HepG2 (cell line): ENCODE results near the gene PLEKHA8. TPM values are rescaled to one million over a fixed set of nuclear protein-coding genes. Genes with fewer than 3 reads are reported as not detected.
A peak's percentile ranks its signal among the peaks of the same experiment; 100 is the strongest.

ENCODE experiments used
- BCL6 ChIP-seq: IDR thresholded peaks from 2 replicates; pipeline ENCODE4 v1.6.1; 2016; ENCODE audit warnings: missing genetic modification reagents, missing compliant biosample characterization
- FOXJ3 ChIP-seq: sonication (generic); formaldehyde crosslinking; IDR thresholded peaks from 2 replicates; pipeline ENCODE4 v1.4.0; 2020; ENCODE audit warnings: missing genetic modification reagents, mild to moderate bottlenecking, borderline replicate concordance
- HNF4G ChIP-seq, 2 experiments: sonication (generic) in 1 of 2; formaldehyde crosslinking in 1 of 2; IDR thresholded peaks; 2 replicates each; pipeline versions ENCODE4 v1.4.0 to v1.6.1; 2011 to 2020; ENCODE audit warnings: borderline replicate concordance in 2 of 2, low read depth in 2 of 2, mild to moderate bottlenecking in 2 of 2, low read length in 1 of 2, missing genetic modification reagents in 1 of 2, moderate library complexity in 1 of 2
- PPARG ChIP-seq: conservative IDR thresholded peaks from 2 replicates; pipeline ENCODE4 v1.6.1; 2016; ENCODE audit warnings: missing biosample characterization, missing genetic modification reagents
- PRPF4 ChIP-seq: fragments of 200-400 bp; formaldehyde crosslinking; IDR thresholded peaks from 2 replicates; pipeline ENCODE4 v1.6.1; 2016; ENCODE audit warnings: low read length, low read depth; ENCODE audit not compliant: poor library complexity, severe bottlenecking
- SRSF4 ChIP-seq: fragments of 200-400 bp; formaldehyde crosslinking; IDR thresholded peaks from one replicate; pipeline ENCODE4 v1.6.1; 2018; ENCODE audit warnings: mild to moderate bottlenecking, low read depth, low read length, moderate library complexity; ENCODE audit not compliant: poor library complexity, severe bottlenecking
- YEATS2 ChIP-seq: sonication (generic); formaldehyde crosslinking; IDR thresholded peaks from 2 replicates; pipeline ENCODE4 v1.4.0; 2020; ENCODE audit warnings: missing genetic modification reagents, borderline replicate concordance
- ZNF317 ChIP-seq: sonication (generic); formaldehyde crosslinking; IDR thresholded peaks from 2 replicates; pipeline ENCODE4 v1.5.0; 2020; ENCODE audit warnings: mild to moderate bottlenecking, missing genetic modification reagents
- ZNF7 ChIP-seq: IDR thresholded peaks from 2 replicates; pipeline ENCODE4 v1.6.1; 2016; ENCODE audit warnings: missing biosample characterization, missing genetic modification reagents
- ZNF772 ChIP-seq: sonication (generic); formaldehyde crosslinking; IDR thresholded peaks from 2 replicates; pipeline ENCODE4 v1.5.0; 2020; ENCODE audit warnings: mild to moderate bottlenecking, missing genetic modification reagents
- ZNF782 ChIP-seq: sonication (generic); formaldehyde crosslinking; IDR thresholded peaks from 2 replicates; pipeline ENCODE4 v1.4.0; 2020; ENCODE audit warnings: missing genetic modification reagents, mild to moderate bottlenecking, borderline replicate concordance
- polyA plus RNA-seq, 8 experiments: library from polyadenylated mRNA; depleted of rRNA in 3 of 8; stranded (reverse) in 7 of 8; unstranded in 1 of 8; fragments of >200 nt; fragmentation: Illumina TruSeq in 4 of 8; extraction: Trizol in 4 of 8; gene quantifications; 2 replicates each; pipeline versions ENCODE4 v1.2.1 to v1.2.3, GENCODE V29; 2011 to 2016; ENCODE audit warnings: low read depth in 4 of 8, missing spikeins in 1 of 8, mixed read lengths in 1 of 8; ENCODE audit not compliant: insufficient read depth in 1 of 8
- total RNA-seq, 5 experiments: library from RNA; depleted of rRNA; stranded (reverse); fragments of >200 nt; fragmentation: Illumina TruSeq; extraction: Trizol; gene quantifications; 2 replicates each; pipeline ENCODE4 v1.2.3, GENCODE V29; 2016; ENCODE audit warnings: low read depth in 1 of 5
- TF ChIP-seq, protein P1 (sequence below), 2 experiments: sonication (generic) in 1 of 2; formaldehyde crosslinking in 1 of 2; IDR thresholded peaks; 2 replicates each; pipeline versions ENCODE4 v1.4.0 to v1.6.1; 2018 to 2020; ENCODE audit warnings: missing genetic modification reagents in 2 of 2, borderline replicate concordance in 1 of 2, low read depth in 1 of 2, mild to moderate bottlenecking in 1 of 2, missing biosample characterization in 1 of 2
- TF ChIP-seq, protein P2 (sequence below): sonication (generic); formaldehyde crosslinking; IDR thresholded peaks from 2 replicates; pipeline ENCODE4 v1.8.1; 2023; ENCODE audit warnings: mild to moderate bottlenecking, missing genetic modification reagents
- TF ChIP-seq, protein P3 (sequence below): sonication (generic); formaldehyde crosslinking; conservative IDR thresholded peaks from 2 replicates; pipeline ENCODE4 v1.5.0; 2020; ENCODE audit warnings: missing genetic modification reagents
- TF ChIP-seq, protein P4 (sequence below): sonication (generic); formaldehyde crosslinking; IDR thresholded peaks from 2 replicates; pipeline ENCODE4 v1.9.0; 2022; ENCODE audit warnings: missing genetic modification reagents, mild to moderate bottlenecking, borderline replicate concordance
- TF ChIP-seq, protein P5 (sequence below): sonication (generic); formaldehyde crosslinking; IDR thresholded peaks from 2 replicates; pipeline ENCODE4 v1.4.0; 2020; ENCODE audit warnings: missing genetic modification reagents
- TF ChIP-seq, protein P6 (sequence below): sonication (generic); formaldehyde crosslinking; IDR thresholded peaks from 2 replicates; pipeline ENCODE4 v1.8.0; 2022; ENCODE audit warnings: missing genetic modification reagents, mild to moderate bottlenecking, borderline replicate concordance
- TF ChIP-seq, protein P7 (sequence below): sonication (generic); formaldehyde crosslinking; IDR thresholded peaks from 2 replicates; pipeline ENCODE4 v1.5.0; 2020; ENCODE audit warnings: missing genetic modification reagents

PLEKHA8 gene
- total and polyA plus RNA-seq, 2 of the 13 experiments (the other 11 are each of a cell fraction or from before 2014, with no cell fraction given) = 12.5 to 26.4 TPM

DNA sequence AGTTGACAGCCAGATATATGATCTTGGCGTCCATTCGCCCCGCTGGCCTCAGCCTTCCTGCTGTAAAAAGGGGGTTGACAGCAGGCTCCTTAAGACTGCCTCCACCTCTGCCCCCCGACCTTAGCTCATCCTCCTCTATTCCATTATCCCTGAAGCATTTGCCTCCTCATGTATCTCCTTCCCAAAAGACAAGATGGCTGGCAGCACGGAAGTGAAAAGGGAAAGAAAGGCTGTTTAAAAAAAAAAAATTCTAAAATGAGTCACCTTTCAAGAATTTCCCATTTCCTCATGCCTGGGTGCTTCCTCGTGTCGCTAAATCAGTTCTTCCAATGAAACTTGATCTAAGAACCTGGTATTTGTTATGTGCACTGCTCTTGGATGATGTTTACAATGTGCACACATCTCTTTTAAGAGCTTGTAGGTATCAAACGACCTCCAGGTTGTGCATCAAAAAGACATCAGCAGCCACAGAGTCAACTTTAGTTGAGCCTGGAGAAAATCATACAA, 40.3 kb upstream of the PLEKHA8 start (continued):
- TF ChIP-seq, protein P1, sequence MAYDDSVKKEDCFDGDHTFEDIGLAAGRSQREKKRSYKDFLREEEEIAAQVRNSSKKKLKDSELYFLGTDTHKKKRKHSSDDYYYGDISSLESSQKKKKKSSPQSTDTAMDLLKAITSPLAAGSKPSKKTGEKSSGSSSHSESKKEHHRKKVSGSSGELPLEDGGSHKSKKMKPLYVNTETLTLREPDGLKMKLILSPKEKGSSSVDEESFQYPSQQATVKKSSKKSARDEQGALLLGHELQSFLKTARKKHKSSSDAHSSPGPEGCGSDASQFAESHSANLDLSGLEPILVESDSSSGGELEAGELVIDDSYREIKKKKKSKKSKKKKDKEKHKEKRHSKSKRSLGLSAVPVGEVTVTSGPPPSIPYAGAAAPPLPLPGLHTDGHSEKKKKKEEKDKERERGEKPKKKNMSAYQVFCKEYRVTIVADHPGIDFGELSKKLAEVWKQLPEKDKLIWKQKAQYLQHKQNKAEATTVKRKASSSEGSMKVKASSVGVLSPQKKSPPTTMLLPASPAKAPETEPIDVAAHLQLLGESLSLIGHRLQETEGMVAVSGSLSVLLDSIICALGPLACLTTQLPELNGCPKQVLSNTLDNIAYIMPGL (CRISPR knock-in tag; IDR thresholded peaks at IDR 0.05; ENCODE audit: borderline replicate concordance in 1 of 2, low read depth in 1 of 2) = no peak; a peak in 1 of 4 replicates
- TF ChIP-seq, protein P2, sequence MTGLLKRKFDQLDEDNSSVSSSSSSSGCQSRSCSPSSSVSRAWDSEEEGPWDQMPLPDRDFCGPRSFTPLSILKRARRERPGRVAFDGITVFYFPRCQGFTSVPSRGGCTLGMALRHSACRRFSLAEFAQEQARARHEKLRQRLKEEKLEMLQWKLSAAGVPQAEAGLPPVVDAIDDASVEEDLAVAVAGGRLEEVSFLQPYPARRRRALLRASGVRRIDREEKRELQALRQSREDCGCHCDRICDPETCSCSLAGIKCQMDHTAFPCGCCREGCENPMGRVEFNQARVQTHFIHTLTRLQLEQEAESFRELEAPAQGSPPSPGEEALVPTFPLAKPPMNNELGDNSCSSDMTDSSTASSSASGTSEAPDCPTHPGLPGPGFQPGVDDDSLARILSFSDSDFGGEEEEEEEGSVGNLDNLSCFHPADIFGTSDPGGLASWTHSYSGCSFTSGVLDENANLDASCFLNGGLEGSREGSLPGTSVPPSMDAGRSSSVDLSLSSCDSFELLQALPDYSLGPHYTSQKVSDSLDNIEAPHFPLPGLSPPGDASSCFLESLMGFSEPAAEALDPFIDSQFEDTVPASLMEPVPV (CRISPR knock-in tag) = no peak
- TF ChIP-seq, protein P3, sequence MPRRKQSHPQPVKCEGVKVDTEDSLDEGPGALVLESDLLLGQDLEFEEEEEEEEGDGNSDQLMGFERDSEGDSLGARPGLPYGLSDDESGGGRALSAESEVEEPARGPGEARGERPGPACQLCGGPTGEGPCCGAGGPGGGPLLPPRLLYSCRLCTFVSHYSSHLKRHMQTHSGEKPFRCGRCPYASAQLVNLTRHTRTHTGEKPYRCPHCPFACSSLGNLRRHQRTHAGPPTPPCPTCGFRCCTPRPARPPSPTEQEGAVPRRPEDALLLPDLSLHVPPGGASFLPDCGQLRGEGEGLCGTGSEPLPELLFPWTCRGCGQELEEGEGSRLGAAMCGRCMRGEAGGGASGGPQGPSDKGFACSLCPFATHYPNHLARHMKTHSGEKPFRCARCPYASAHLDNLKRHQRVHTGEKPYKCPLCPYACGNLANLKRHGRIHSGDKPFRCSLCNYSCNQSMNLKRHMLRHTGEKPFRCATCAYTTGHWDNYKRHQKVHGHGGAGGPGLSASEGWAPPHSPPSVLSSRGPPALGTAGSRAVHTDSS (CRISPR knock-in tag) = no peak
- TF ChIP-seq ZNF782 (CRISPR knock-in tag) (no peak), ZNF772 (CRISPR knock-in tag) (no peak), SRSF4 (no peak), HNF4G (IDR thresholded peaks at IDR 0.05; ENCODE audit: borderline replicate concordance, low read depth, low read length) (no peak), HNF4G (CRISPR knock-in tag; IDR thresholded peaks at IDR 0.05; ENCODE audit: borderline replicate concordance, low read depth) (no peak), FOXJ3 (no peak), ZNF7 (CRISPR knock-in tag) (no peak), BCL6 (CRISPR knock-in tag) (no peak), PPARG (peak; percentile 59), YEATS2 (no peak), PRPF4 (no peak), ZNF317 (CRISPR knock-in tag) (no peak)
- TF ChIP-seq, protein P4, sequence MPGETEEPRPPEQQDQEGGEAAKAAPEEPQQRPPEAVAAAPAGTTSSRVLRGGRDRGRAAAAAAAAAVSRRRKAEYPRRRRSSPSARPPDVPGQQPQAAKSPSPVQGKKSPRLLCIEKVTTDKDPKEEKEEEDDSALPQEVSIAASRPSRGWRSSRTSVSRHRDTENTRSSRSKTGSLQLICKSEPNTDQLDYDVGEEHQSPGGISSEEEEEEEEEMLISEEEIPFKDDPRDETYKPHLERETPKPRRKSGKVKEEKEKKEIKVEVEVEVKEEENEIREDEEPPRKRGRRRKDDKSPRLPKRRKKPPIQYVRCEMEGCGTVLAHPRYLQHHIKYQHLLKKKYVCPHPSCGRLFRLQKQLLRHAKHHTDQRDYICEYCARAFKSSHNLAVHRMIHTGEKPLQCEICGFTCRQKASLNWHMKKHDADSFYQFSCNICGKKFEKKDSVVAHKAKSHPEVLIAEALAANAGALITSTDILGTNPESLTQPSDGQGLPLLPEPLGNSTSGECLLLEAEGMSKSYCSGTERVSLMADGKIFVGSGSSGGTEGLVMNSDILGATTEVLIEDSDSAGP (CRISPR knock-in tag) = no peak
- TF ChIP-seq, protein P5, sequence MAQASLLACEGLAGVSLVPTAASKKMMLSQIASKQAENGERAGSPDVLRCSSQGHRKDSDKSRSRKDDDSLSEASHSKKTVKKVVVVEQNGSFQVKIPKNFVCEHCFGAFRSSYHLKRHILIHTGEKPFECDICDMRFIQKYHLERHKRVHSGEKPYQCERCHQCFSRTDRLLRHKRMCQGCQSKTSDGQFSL = no peak
- TF ChIP-seq, protein P6, sequence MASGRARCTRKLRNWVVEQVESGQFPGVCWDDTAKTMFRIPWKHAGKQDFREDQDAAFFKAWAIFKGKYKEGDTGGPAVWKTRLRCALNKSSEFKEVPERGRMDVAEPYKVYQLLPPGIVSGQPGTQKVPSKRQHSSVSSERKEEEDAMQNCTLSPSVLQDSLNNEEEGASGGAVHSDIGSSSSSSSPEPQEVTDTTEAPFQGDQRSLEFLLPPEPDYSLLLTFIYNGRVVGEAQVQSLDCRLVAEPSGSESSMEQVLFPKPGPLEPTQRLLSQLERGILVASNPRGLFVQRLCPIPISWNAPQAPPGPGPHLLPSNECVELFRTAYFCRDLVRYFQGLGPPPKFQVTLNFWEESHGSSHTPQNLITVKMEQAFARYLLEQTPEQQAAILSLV (CRISPR knock-in tag) = no peak
- TF ChIP-seq, protein P7, sequence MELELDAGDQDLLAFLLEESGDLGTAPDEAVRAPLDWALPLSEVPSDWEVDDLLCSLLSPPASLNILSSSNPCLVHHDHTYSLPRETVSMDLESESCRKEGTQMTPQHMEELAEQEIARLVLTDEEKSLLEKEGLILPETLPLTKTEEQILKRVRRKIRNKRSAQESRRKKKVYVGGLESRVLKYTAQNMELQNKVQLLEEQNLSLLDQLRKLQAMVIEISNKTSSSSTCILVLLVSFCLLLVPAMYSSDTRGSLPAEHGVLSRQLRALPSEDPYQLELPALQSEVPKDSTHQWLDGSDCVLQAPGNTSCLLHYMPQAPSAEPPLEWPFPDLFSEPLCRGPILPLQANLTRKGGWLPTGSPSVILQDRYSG = no peak
